HG02798 (cell line): ENCODE results near the gene C15orf61.

Source experiments
- ATAC-seq: cut with Tn5 transposase; IDR thresholded peaks from one replicate; pipeline ENCODE4 v1.9.1; 2021; ENCODE audit warnings: mild to moderate bottlenecking; ENCODE audit not compliant: unreplicated experiment, poor library complexity

C15orf61 gene

DNA sequence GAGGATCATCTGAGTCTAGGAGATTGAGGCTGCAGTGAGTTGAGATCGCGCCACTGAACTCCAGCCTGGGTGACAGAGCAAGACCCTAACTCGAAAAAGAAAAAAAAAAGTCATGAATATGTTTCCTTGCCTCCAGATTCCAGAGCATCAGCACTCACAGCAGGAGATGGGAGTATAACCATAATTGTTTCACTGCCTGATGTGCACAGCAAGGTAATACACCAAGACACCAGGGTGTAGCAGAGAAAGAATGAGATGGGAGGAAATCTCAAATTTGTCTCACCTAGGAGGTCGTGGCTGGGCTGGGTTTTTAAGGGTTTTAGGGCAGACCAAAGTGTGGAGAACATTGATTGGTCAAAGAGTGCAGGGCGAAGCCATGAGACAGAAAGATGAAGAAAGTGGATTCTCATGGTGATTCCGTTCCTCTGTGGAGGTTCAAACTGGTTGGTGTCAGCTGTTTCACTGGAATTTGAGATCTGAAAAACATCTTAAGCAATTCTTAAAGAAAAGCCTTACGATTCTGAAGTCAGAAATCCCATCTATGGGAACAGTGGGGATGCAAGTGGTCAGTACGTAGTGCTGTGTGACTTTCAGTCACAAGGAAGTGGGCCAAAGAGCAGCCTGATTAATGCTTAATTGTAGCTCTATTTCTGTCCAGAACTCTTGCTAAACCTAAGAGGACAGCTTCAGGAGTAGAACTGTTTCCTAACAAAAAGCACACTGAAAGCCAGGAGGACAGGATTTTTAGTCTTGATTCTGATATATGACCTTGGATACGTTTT lies 7.8 kb upstream of the C15orf61 start:
- ATAC-seq = no peak

DNA sequence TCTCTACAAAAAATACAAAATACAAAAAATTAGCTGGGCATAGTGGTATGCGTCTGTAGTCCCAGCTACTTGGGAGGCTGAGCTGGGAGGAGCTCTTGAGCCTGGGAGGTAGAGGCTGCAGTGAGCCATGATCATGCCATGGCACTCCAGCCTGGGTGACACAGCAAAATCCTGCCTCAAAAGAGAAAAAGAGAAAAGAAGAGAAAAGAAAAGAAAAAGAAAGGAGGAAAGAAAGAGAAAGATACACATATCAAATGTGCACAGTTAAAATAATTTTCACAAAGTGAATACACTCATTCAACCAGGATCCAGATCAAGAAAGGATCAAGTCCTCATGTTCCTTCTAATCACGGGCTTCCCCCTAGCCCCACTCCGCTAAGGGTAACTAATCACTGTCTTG lies 5.8 kb upstream of the C15orf61 start:
- no peak for ATAC-seq

DNA sequence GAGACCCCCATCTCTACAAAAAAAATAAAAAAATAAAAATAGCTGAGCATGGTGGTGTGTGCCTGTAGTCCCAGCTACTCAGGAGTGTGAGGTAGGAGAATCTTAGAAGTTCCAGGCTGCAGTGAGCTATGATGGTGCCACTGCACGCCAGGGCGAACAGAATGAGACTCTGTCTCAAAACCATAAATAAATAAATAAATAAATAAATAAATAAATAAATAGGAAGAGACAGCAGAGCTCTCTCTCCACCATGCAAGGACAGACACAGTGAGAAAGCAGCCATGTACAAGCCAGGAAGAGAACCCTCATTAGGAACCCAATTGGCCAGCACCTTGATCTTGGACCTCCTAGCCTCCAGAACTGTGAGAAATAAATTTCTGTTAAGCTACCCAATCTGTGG lies 5.4 kb upstream of the C15orf61 start:
- ATAC-seq = no peak

GRCh38 chr15:67520321-67521028 lies 456 bp upstream of the C15orf61 start:
- no peak for ATAC-seq

GRCh38 chr15:67521783-67522568 lies 1.0 kb downstream of the C15orf61 start:
- ATAC-seq = no peak

DNA sequence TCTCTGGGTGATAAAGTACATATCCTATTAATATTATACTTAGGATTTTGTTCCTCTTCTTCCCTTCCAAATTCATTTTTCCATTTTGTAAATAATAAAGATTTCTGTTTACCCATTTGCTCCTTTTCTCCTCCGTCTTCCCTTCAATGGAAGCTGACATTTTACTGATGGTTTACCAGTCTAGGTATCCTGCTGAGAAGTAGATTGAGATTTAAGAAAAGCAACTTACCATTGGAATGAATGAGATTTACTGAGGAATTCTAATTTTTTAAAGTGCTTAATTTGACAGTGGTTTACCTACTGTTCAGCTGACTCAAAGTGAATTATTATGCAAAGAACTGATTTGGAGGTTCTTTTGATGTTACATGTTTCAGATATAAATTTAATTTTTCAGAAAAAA lies 2.4 kb downstream of the C15orf61 start:
- ATAC-seq = no peak

DNA sequence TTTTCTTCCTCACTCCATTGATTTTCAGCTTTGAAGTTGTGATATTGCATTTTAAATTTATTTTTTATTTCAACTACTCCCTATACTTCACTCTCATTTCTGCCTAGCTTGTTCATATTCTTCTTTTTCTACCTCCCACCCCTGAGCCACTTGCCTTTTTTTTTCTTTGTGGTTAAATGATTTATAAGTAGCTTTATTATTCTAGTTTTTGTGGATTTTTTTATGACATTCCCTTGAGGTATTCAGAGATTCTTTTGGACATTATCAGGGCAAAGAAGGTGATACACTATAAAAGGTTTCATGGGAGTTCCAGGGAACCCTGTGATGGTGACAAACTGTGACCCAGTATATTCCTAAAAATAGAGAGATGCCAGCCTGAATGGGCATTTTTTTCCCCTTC lies 3.3 kb downstream of the C15orf61 start:
- no peak for ATAC-seq

DNA sequence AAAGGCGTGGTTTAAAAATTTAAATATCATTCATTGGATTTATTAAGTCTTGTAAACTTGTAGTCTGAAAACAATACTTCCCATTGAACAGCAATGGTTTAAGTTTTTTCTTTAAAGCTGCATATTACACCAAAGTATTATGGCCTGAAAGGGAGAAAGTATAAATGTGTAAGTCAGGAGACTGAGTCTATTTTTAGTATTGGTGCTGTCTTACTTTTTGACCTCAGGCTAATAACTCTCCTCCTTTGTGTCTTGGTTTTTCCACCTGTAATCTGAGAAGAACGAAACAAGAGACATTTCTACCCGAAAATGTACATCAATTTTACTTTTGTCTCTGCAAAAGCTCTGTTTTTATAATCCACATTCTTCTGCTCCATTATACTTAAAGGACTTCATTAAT lies 7.6 kb downstream of the C15orf61 start:
- no peak for ATAC-seq

GRCh38 chr15:67531379-67531914 lies 10.5 kb downstream of the C15orf61 start:
- no peak for ATAC-seq

- no peak for ATAC-seq
These were observed 12.9 kb downstream of the C15orf61 start for GRCh38 chr15:67533873-67534272.

DNA sequence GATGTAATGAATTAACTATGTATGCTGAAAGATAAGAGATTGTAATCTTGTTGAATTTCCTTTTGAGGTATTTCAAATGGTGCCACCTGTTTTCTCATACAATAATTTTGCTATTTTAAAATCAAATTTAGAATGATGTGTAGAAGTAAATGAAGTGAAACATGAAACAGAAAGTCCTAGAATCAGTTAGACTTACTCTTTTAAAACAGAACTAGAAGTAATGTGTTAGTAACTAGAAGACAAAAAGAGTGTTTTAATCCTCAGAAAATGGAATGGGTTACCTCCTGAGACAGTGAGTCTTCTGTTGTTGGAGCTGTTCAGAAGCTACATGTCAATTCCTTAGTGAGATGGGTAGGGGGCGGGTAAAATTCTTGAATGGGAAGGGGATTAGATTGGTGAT lies 13.4 kb downstream of the C15orf61 start:
- ATAC-seq = no peak

DNA sequence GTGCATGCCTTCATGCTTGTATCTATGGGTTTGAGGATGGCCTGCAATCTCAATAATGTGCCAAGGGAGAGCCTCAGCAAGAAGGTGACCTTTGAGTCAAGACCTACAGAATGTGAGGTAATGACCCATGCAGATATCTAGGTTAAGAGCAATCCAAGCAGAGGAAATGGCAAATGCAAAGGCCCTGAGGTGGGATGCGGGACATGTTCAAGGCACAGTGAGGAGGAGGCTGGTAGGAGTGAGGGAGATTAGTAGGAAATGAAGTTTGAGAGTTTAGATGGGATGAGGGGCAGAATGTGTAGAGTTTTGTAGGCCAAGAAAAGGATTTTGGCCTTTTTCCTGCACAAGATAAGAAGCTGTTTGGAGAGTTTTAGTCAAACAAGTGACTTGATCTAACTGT lies 16.8 kb downstream of the C15orf61 start:
- ATAC-seq = no peak

- ATAC-seq = peak; percentile 71
These were observed 21.8 kb downstream of the C15orf61 start, which contains the start of gene MAP2K5 for GRCh38 chr15:67542420-67543347. Gene MAP2K5 (plus strand): TSS chr15:67542703. CDS start chr15:67543336, 633 bp downstream.

GRCh38 chr15:67543348-67543718 lies 22.4 kb downstream of the C15orf61 start:
- ATAC-seq = no peak

GRCh38 chr15:67544475-67544874 lies 23.5 kb downstream of the C15orf61 start:
- ATAC-seq = no peak

DNA sequence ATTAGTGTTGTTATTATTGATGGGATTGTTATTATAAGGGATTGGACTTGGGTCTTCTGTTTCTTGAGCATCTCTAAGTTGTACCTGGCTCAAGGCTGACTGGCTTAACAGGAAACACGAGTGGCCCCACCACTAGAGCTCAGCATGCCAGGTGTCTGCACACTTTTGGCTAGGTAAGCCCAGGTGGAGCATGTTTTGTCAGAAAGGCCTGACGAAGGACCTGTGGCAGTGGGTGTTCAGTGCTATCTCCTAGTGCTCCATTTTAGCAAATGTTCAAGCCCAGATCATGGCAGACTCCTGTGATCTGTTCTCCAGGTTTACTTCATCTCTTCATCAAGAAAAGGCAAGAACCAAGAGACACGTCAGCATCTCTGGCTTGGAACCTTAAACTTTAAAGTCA lies 24.9 kb downstream of the C15orf61 start:
- ATAC-seq = no peak

GRCh38 chr15:67547064-67547463 lies 26.1 kb downstream of the C15orf61 start:
- ATAC-seq = no peak

DNA sequence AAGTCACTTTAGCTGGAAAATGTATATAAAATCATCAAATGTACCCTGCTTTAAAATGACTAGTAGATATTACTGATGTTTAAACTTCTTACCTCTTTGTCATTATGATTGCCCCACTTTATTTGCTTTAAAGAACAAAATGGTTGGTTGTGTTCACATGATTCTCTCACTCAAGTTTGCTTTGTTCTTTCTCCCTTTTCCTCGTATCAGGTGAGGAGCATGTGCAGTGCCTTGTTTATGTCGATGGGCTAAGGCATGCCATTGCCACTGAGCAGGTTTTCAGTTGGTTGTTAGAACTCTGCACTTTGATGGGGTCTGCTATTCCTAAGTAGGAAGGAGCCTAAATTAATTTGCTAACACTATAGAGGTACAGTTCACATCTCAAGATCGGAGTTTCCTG lies 26.9 kb downstream of the C15orf61 start:
- no peak for ATAC-seq

GRCh38 chr15:67548236-67548852 lies 27.4 kb downstream of the C15orf61 start:
- no peak for ATAC-seq
